ENCODE measurements around the gene PSMB1. TPM values are rescaled to one million over a fixed set of nuclear protein-coding genes. Genes with fewer than 3 reads are reported as not detected.

Gene PSMB1
- total and polyA plus RNA-seq, 8 donors, result 37.9 to 174 (median 64.7) TPM

DNA sequence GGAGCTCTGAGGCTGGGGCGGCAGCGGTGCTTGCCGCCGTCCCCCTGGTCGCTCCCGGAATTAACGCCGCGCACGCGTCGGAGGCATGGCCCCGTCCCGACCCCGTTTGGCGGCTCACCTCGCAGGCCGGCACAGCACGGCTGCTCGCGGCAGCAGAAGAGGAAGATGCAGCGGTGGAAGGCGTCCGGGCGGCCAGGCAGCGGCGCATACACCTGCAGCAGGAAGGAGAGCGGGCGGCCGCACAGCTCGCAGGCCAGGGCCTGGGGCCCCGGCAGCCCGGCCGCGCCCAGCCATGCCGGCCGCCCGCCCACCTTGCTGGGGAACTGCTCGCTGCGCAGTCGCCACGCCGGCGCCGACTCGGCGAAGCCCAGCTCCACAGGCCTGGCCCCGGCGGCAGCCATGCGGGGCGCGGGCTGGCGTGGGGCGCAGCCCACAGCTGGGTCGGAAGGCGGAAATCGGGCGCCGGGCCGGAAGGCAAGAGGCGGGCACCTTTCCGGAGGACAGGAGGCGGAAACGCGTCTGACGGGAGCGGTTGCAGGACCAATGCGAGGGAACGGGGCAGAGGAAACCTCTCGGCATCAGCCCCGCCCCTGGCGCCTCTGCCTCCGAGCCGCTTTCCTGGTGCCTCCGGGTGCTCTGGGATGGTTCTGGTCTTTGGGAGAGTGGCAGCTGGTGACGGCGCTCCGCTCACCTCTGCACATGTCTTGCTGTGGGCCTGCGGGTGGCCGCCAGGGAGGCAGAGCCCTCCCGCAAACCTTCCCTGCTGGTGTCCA lies 31.3 kb upstream of the PSMB1 start, which contains the start of gene PDCD2:
Gene PDCD2 (minus strand): TSS at position 457 of the 773 bp plus-strand sequence. CDS start 56 bp downstream, at position 401.
- H3K4me3 ChIP-seq, result peak within 1 kb of the TSS; percentile 59 to 95 (median 87)
- peaks cover 0 to under 1% (median 0%) of the 10 kb centered on the region in 3 donors for H3K36me3 ChIP-seq
- FAIRE-seq (no peak), ATAC-seq (peak; percentile 97 to 99 (median 98)), DNase-seq (peak; percentile 90 to 97 (median 93))
- H3K4me1 ChIP-seq, result peaks cover 5 to 13% (median 7%) of the 10 kb centered on the region in 3 donors
- 0% methylated on average over 72 to 81 of the region's 81 CpGs for WGBS, 2 donors
- peak within 1 kb of the TSS; percentile 66 to 77 (median 70) for H3K27ac ChIP-seq
- intact Hi-C loops (cut with DNase I), result no loop called here
- no peaks in the 10 kb centered on the region for H3K9me3 ChIP-seq
- no peaks in the 10 kb centered on the region for H3K27me3 ChIP-seq
- TF ChIP-seq, protein P1, sequence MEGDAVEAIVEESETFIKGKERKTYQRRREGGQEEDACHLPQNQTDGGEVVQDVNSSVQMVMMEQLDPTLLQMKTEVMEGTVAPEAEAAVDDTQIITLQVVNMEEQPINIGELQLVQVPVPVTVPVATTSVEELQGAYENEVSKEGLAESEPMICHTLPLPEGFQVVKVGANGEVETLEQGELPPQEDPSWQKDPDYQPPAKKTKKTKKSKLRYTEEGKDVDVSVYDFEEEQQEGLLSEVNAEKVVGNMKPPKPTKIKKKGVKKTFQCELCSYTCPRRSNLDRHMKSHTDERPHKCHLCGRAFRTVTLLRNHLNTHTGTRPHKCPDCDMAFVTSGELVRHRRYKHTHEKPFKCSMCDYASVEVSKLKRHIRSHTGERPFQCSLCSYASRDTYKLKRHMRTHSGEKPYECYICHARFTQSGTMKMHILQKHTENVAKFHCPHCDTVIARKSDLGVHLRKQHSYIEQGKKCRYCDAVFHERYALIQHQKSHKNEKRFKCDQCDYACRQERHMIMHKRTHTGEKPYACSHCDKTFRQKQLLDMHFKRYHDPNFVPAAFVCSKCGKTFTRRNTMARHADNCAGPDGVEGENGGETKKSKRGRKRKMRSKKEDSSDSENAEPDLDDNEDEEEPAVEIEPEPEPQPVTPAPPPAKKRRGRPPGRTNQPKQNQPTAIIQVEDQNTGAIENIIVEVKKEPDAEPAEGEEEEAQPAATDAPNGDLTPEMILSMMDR (IDR thresholded peaks at IDR 0.05), result no peak

DNA sequence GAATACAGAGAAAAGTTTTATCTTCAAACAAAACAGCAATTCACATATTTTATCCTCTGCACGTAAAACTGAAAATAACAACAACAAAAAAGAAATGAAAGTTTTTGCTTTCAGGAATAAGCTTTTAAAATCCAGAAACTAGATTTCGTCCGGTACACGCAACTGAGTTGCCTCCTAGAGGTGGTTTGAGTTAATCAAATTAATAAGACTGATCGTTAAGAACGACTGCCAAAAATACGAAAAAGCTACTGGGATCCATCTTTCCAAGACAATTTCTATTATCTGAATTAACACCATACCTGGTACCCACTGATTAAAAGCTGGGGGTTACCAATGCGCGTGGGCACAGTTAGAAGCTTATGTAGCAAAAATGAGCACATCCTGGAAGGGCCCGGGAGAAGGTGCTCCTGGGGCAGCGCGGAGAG lies 30.7 kb upstream of the PSMB1 start:
- no peak for FAIRE-seq
- no peak for DNase-seq
- TF ChIP-seq, protein P1 (IDR thresholded peaks at IDR 0.05), result no peak
- peak overlapping the region; percentile 66 to 77 (median 70) for H3K27ac ChIP-seq
- no peaks in the 10 kb centered on the region for H3K9me3 ChIP-seq
- peaks cover 5 to 13% (median 7%) of the 10 kb centered on the region in 3 donors for H3K4me1 ChIP-seq
- no peak for ATAC-seq
- WGBS, 2 donors, result 1% methylated on average over 12 of the region's 12 CpGs
- intact Hi-C loops (cut with DNase I), result no loop called here
- H3K4me3 ChIP-seq, result peak overlapping the region; percentile 59 to 95 (median 87)
- H3K36me3 ChIP-seq, result peaks cover 0 to 7% (median 0%) of the 10 kb centered on the region in 3 donors
- no peaks in the 10 kb centered on the region for H3K27me3 ChIP-seq

DNA sequence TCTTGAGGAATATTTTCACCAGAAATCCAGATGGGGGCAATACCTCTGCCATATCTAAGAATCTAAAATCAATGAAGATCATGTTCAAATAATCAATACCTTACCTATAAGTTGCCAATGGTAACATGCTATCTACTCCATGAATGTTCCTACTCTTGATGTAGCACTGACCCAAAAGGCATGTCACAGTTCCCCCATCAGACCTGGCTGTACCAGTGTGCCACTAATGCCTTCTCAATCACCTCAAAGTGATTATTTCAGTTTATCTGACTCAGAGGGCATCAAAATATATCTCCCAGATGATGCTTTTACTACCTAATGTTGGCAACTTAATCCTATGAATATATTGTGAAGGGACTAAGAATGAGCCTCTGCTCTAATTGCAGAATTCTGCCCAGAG lies 25.8 kb upstream of the PSMB1 start:
- Histone ChIP-seq H3K27ac (no peak overlapping the region), H3K36me3 (peaks cover 0 to 26% (median 0%) of the 10 kb centered on the region in 3 donors), H3K9me3 (no peaks in the 10 kb centered on the region), H3K27me3 (no peaks in the 10 kb centered on the region), H3K4me3 (no peak overlapping the region), H3K4me1 (peaks cover 0 to 7% (median 0%) of the 10 kb centered on the region in 3 donors)
- TF ChIP-seq, protein P1 (IDR thresholded peaks at IDR 0.05), result no peak
- FAIRE-seq (no peak), ATAC-seq (no peak), DNase-seq (no peak)
- intact Hi-C loops (cut with DNase I), result no loop called here

DNA sequence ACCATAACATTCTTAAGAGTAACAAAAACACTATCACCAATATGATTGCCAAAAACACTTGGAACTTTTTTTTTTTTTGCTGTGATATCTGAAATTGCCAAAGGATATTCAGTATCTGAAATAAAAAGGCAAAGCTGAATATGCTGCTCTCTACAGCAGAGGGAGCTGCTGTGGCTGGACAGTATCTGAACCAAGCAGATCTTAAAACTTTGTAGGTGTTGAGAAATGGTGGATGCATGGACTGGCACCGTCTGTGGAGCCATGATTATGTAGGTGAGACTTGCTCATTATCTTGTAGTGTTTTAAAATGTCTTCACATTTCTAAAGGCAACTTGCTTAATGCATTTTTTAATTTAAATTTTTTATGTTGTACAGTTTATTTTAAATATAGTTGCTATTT lies 22.1 kb upstream of the PSMB1 start:
- TF ChIP-seq, protein P1 (IDR thresholded peaks at IDR 0.05), result no peak
- ATAC-seq (no peak), FAIRE-seq (no peak), DNase-seq (no peak)
- Histone ChIP-seq H3K4me1 (no peaks in the 10 kb centered on the region), H3K4me3 (no peak overlapping the region), H3K27ac (no peak overlapping the region), H3K36me3 (peaks cover 0 to 33% (median 10%) of the 10 kb centered on the region in 3 donors), H3K9me3 (no peaks in the 10 kb centered on the region), H3K27me3 (no peaks in the 10 kb centered on the region)
- WGBS, 2 donors, result 89 to 94% methylated on average over 1 of the region's 1 CpG
- intact Hi-C loops (cut with DNase I), result no loop called here

Data from pancreas (tissue), 10 donors.